H1 (cell line): ENCODE data around the gene SLC8A3. TPM values are rescaled to one million over a fixed set of nuclear protein-coding genes. Genes with fewer than 3 reads are reported as not detected.

ENCODE experiments used
- CTCF ChIA-PET: fragments of 300-600 bp; sonication (Branson Sonifier 250); formaldehyde crosslinking; loops from one replicate; lab custom pipeline; 2021; ENCODE audit not compliant: partially characterized antibody; lab: Charles Lee
- POLR2A ChIA-PET: fragments of 300-600 bp; sonication (Branson Sonifier 250); formaldehyde crosslinking; loops from one replicate; lab custom pipeline; 2021; ENCODE audit warnings: inconsistent platforms; ENCODE audit not compliant: partially characterized antibody; lab: Charles Lee
- DNase-seq, 2 experiments: peaks; one replicate each; pipeline versions ENCODE4 v3.0.0 to v3.0.0-alpha.2; 2010 to 2022; ENCODE audit warnings: low spot score in 2 of 2, low read depth in 1 of 2, mixed read lengths in 1 of 2
- FAIRE-seq: peaks from 2 replicates; lab custom pipeline; 2011; peaks lifted over from hg19 to GRCh38; lab: Jason Lieb, UNC
- H2AFZ ChIP-seq: 2 replicates; pipeline ENCODE4 v1.8.1; 2012; ENCODE audit warnings: low read length, inconsistent platforms
- H2AK5ac ChIP-seq: 2 replicates; pipeline ENCODE4 v1.6.1; 2013; ENCODE audit warnings: low read depth, low read length
- H2BK120ac ChIP-seq: replicated peaks from 2 replicates; pipeline ENCODE3; 2013; ENCODE audit warnings: low read depth, low read length, inconsistent platforms
- H2BK12ac ChIP-seq: 2 replicates; pipeline ENCODE4 v1.6.1; 2013; ENCODE audit warnings: low read depth, low read length
- H2BK15ac ChIP-seq: 2 replicates; pipeline ENCODE4 v1.6.1; 2013; ENCODE audit warnings: low read length
- H2BK20ac ChIP-seq: 2 replicates; pipeline ENCODE4 v1.6.1; 2013; ENCODE audit warnings: low read length
- H2BK5ac ChIP-seq: 2 replicates; pipeline ENCODE4 v1.6.1; 2013; ENCODE audit warnings: low read depth, low read length
- H3K14ac ChIP-seq: 2 replicates; pipeline ENCODE4 v1.6.1; 2013; ENCODE audit warnings: inconsistent platforms; ENCODE audit not compliant: insufficient read length
- H3K18ac ChIP-seq: 2 replicates; pipeline ENCODE4 v1.6.1; 2013; ENCODE audit warnings: low read length; ENCODE audit errors: extremely low read depth
- H3K23ac ChIP-seq: 2 replicates; pipeline ENCODE4 v1.6.1; 2013; ENCODE audit warnings: inconsistent platforms; ENCODE audit not compliant: insufficient read length
- H3K23me2 ChIP-seq: 2 replicates; pipeline ENCODE4 v1.6.1; 2013; ENCODE audit warnings: low read depth, low read length
- H3K27ac ChIP-seq: 2 replicates; pipeline ENCODE4 v1.6.1; 2011; ENCODE audit warnings: low read depth, low read length, inconsistent platforms
- H3K27me3 ChIP-seq, 4 experiments: replicated peaks in 1 of 4; 1 replicate in 1 of 4; 2 replicates in 3 of 4; pipeline versions ENCODE4 v1.6.1 to v1.8.1; 2011 to 2013; ENCODE audit warnings: low read length in 3 of 4, mild to moderate bottlenecking in 3 of 4, inconsistent platforms in 2 of 4, mixed read lengths in 2 of 4, moderate library complexity in 1 of 4; ENCODE audit not compliant: control insufficient read depth in 3 of 4, insufficient read depth in 3 of 4; ENCODE audit errors: extremely low read depth in 1 of 4
- H3K36me3 ChIP-seq, 4 experiments: 2 replicates each; pipeline versions ENCODE4 v1.6.1 to v1.8.1; 2011 to 2013; ENCODE audit warnings: mild to moderate bottlenecking in 4 of 4, low read length in 3 of 4, moderate library complexity in 2 of 4, control low read depth in 1 of 4, inconsistent platforms in 1 of 4; ENCODE audit not compliant: insufficient read depth in 4 of 4, control insufficient read depth in 2 of 4
- H3K4ac ChIP-seq: replicated peaks from 2 replicates; pipeline ENCODE3; 2013; ENCODE audit warnings: low read length, low read depth, mixed read lengths, inconsistent platforms; ENCODE audit not compliant: insufficient read length
- H3K4me1 ChIP-seq, 4 experiments: replicated peaks in 1 of 4; 1 replicate in 1 of 4; 2 replicates in 3 of 4; pipeline versions ENCODE4 v1.6.1 to v1.8.1; 2011 to 2013; ENCODE audit warnings: low read length in 3 of 4, inconsistent platforms in 2 of 4, mixed read lengths in 1 of 4; ENCODE audit not compliant: insufficient read depth in 4 of 4, control insufficient read depth in 3 of 4
- H3K4me2 ChIP-seq, 2 experiments: 2 replicates each; pipeline versions ENCODE4 v1.6.1 to v1.8.1; 2011 to 2013; ENCODE audit warnings: low read depth in 2 of 2, low read length in 2 of 2, control low read depth in 1 of 2, inconsistent platforms in 1 of 2, mild to moderate bottlenecking in 1 of 2; ENCODE audit not compliant: insufficient read depth in 1 of 2
- H3K4me3 ChIP-seq, 4 experiments: fragments of 200-600, 300-600 bp in 1 of 4; sonication (generic), shearing (Covaris generic), sonication (Bioruptor Twin) in 1 of 4; 2 replicates each; pipeline versions ENCODE4 v1.5.1 to v1.8.1; 2011 to 2016; ENCODE audit warnings: low read length in 4 of 4, low read depth in 3 of 4, control low read depth in 2 of 4, inconsistent platforms in 2 of 4, mild to moderate bottlenecking in 2 of 4, mixed read lengths in 1 of 4, moderate library complexity in 1 of 4; ENCODE audit not compliant: insufficient read depth in 2 of 4; ENCODE audit errors: extremely low read depth in 1 of 4
- H3K56ac ChIP-seq: replicated peaks from 2 replicates; pipeline ENCODE3; 2013; ENCODE audit warnings: low read depth, mild to moderate bottlenecking, mixed read lengths, low read length, inconsistent platforms; ENCODE audit not compliant: insufficient read length
- H3K79me1 ChIP-seq: 2 replicates; pipeline ENCODE4 v1.6.1; 2013; ENCODE audit warnings: low read depth, low read length, control low read depth
- H3K79me2 ChIP-seq, 2 experiments: 2 replicates each; pipeline versions ENCODE4 v1.6.1 to v1.8.1; 2012 to 2013; ENCODE audit warnings: low read length in 2 of 2, mild to moderate bottlenecking in 2 of 2, inconsistent platforms in 1 of 2; ENCODE audit not compliant: insufficient read depth in 2 of 2, control insufficient read depth in 1 of 2
- H3K9ac ChIP-seq, 4 experiments: replicated peaks in 1 of 4; 1 replicate in 1 of 4; 2 replicates in 3 of 4; pipeline versions ENCODE4 v1.6.1 to v1.8.1; 2011 to 2013; ENCODE audit warnings: low read depth in 3 of 4, low read length in 3 of 4, control low read depth in 2 of 4, mild to moderate bottlenecking in 2 of 4, moderate library complexity in 2 of 4, inconsistent platforms in 1 of 4; ENCODE audit errors: extremely low read depth in 1 of 4
- H3K9me3 ChIP-seq, 2 experiments: 2 replicates each; pipeline versions ENCODE4 v1.6.1 to v1.8.1; 2012 to 2013; ENCODE audit warnings: mild to moderate bottlenecking in 2 of 2, moderate library complexity in 2 of 2, control low read depth in 1 of 2, inconsistent platforms in 1 of 2, low read depth in 1 of 2, low read length in 1 of 2, mixed read lengths in 1 of 2; ENCODE audit not compliant: insufficient read depth in 2 of 2
- H4K20me1 ChIP-seq, 2 experiments: replicated peaks in 1 of 2; 2 replicates each; pipeline versions ENCODE3 to v1.8.1; 2011 to 2013; ENCODE audit warnings: inconsistent platforms in 2 of 2, low read length in 2 of 2, mild to moderate bottlenecking in 1 of 2; ENCODE audit not compliant: insufficient read depth in 2 of 2, control insufficient read depth in 1 of 2
- H4K5ac ChIP-seq: 2 replicates; pipeline ENCODE4 v1.6.1; 2013; ENCODE audit warnings: low read length, low read depth, mixed read lengths, inconsistent platforms; ENCODE audit not compliant: insufficient read length
- H4K8ac ChIP-seq: 2 replicates; pipeline ENCODE4 v1.8.0; 2013; ENCODE audit warnings: mild to moderate bottlenecking, moderate library complexity, low read length, inconsistent platforms; ENCODE audit not compliant: insufficient read depth; ENCODE audit errors: extremely low read depth
- H4K91ac ChIP-seq: replicated peaks from 2 replicates; pipeline ENCODE3; 2013; ENCODE audit warnings: low read length, mixed read lengths, inconsistent platforms; ENCODE audit not compliant: insufficient read length
- ASH2L ChIP-seq: fragments of 200-600, 300-600 bp; sonication (generic); IDR thresholded peaks from one replicate; pipeline ENCODE4 v1.7.1; 2017; ENCODE audit warnings: low read length
- BCL11A ChIP-seq, 2 experiments: IDR thresholded peaks; one replicate each; pipeline ENCODE4 v1.6.1; 2011; ENCODE audit warnings: low read depth in 2 of 2, low read length in 2 of 2, mild to moderate bottlenecking in 2 of 2
- BRCA1 ChIP-seq: IDR thresholded peaks from 2 replicates; pipeline ENCODE4 v1.6.1; 2012; ENCODE audit warnings: low read depth, low read length, improper control_type of control experiment
- FOSL1 ChIP-seq: IDR thresholded peaks from 2 replicates; pipeline ENCODE4 v1.6.1; 2011; ENCODE audit warnings: mild to moderate bottlenecking, low read depth, low read length, moderate library complexity; ENCODE audit not compliant: insufficient read depth
- NANOG ChIP-seq: IDR thresholded peaks from 2 replicates; pipeline ENCODE4 v1.6.1; 2011; ENCODE audit warnings: low read length, low read depth, mild to moderate bottlenecking, inconsistent platforms; ENCODE audit not compliant: insufficient read depth, poor library complexity, severe bottlenecking
- RBBP5 ChIP-seq: IDR thresholded peaks from 2 replicates; pipeline ENCODE4 v1.7.1; 2012; ENCODE audit warnings: low read depth, mild to moderate bottlenecking, inconsistent platforms, low read length, moderate library complexity, borderline replicate concordance
- RXRA ChIP-seq: IDR thresholded peaks from 2 replicates; pipeline ENCODE4 v1.6.1; 2011; ENCODE audit warnings: low read depth, mild to moderate bottlenecking, low read length, moderate library complexity; ENCODE audit not compliant: insufficient read depth
- SP1 ChIP-seq: IDR thresholded peaks from 2 replicates; pipeline ENCODE4 v1.6.1; 2011; ENCODE audit warnings: low read depth, low read length
- SP2 ChIP-seq: IDR thresholded peaks from 2 replicates; pipeline ENCODE4 v1.6.1; 2012; ENCODE audit warnings: mild to moderate bottlenecking, low read length, inconsistent platforms
- TEAD4 ChIP-seq: IDR thresholded peaks from 2 replicates; pipeline ENCODE4 v1.6.1; 2012; ENCODE audit warnings: low read depth, low read length, inconsistent platforms, mixed read lengths
- USF2 ChIP-seq: IDR thresholded peaks from 2 replicates; pipeline ENCODE4 v1.6.1; 2011; ENCODE audit warnings: low read length, improper control_type of control experiment
- YY1 ChIP-seq: IDR thresholded peaks from 2 replicates; pipeline ENCODE4 v1.6.1; 2011; ENCODE audit warnings: low read depth, mild to moderate bottlenecking, low read length
- WGBS, 2 experiments: shearing (Covaris generic) in 1 of 2; methylation state at CpG; one replicate each; pipeline versions ENCODE4 v1.1.6 to v1.1.7; 2013 to 2015; ENCODE audit warnings: low lambda C conversion rate in 2 of 2, mixed read lengths in 2 of 2, inconsistent platforms in 1 of 2, low coverage in 1 of 2, missing lambda C conversion rate in 1 of 2; ENCODE audit not compliant: insufficient replicate concordance in 2 of 2, insufficient coverage in 1 of 2, insufficient read length in 1 of 2; ENCODE audit errors: extremely low coverage in 1 of 2, missing lambda C conversion rate in 1 of 2; 5-methylcytosine and 5-hydroxymethylcytosine counted together
- polyA plus RNA-seq, 7 experiments: library from polyadenylated mRNA; depleted of rRNA in 3 of 7; stranded (reverse) in 5 of 7; unstranded in 2 of 7; fragments of >200 nt in 5 of 7; fragments of 200-250 nt in 2 of 7; gene quantifications; 1 replicate in 5 of 7; 2 replicates in 1 of 7; 4 replicates in 1 of 7; pipeline versions ENCODE4 v1.2.1 to v1.2.3, GENCODE V29; 2011 to 2013; ENCODE audit warnings: missing spikeins in 2 of 7, mixed read lengths in 2 of 7
- total RNA-seq: library from RNA; stranded (reverse); fragmentation: NEBNext Ultra II Directional; extraction: Animal tissue kit (Norgen Biotek cat#: 25700); gene quantifications from 2 replicates; pipeline ENCODE4 v1.2.1, GENCODE V29; 2021
- TF ChIP-seq, protein P1 (sequence below): IDR thresholded peaks from 2 replicates; pipeline ENCODE4 v1.6.1; 2012; ENCODE audit warnings: inconsistent platforms

The SLC8A3 gene
- total and polyA plus RNA-seq, 2 of the 8 experiments (the other 6 are each of a cell fraction or from before 2014, with no cell fraction given), result 0.38 to 1.1 TPM

DNA sequence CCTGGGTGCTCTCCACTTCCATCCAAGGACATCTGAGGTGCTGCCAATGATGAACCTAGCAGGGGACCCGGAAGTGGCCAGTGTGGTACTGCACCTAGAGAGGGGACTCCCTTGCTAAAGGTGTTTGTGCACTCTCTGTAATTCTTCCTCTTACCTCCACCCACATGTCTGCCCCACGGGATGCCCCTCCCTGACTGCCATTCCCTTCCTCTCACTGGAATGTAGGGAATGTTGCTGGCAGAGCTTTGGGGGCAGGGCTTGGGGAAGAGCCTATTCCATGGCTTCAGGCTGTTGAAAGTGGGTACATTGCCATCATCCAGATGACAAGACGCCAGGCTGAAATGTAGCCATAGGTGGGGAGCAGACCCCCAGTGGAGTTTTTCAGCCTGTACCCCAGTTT is 156.3 kb downstream of the SLC8A3 start:
- no peaks in the 10 kb centered on the region for H3K36me3 ChIP-seq
- no peaks in the 10 kb centered on the region for H3K23me2 ChIP-seq
- H3K79me1 ChIP-seq, result no peaks in the 10 kb centered on the region
- DNase-seq (peak in 1 of 2 experiments; percentile 27), FAIRE-seq (peak; percentile 80)
- no peak overlapping the region for H2BK15ac ChIP-seq
- no peaks in the 10 kb centered on the region; a peak in 1 of 7 replicates for H3K27me3 ChIP-seq
- H4K5ac ChIP-seq, result no peak overlapping the region
- no peak overlapping the region for H3K23ac ChIP-seq
- H3K4me2 ChIP-seq, result peak overlapping the region in 1 of 2 experiments; percentile 12; a peak in 1 of 4 replicates
- H3K18ac ChIP-seq, result no peak overlapping the region; the same call in 1 of the 2 replicates
- H2AK5ac ChIP-seq, result no peak overlapping the region
- no peak overlapping the region for H3K4ac ChIP-seq
- no peaks in the 10 kb centered on the region for H3K9me3 ChIP-seq
- H2BK120ac ChIP-seq, result no peak overlapping the region
- H3K4me3 ChIP-seq, result no peak overlapping the region
- H4K91ac ChIP-seq, result no peak overlapping the region
- peaks cover 2 to 11% (median 7%) of the 10 kb centered on the region in 4 experiments for H3K4me1 ChIP-seq
- no peak overlapping the region for H2AFZ ChIP-seq
- 64% methylated on average over 3 of the region's 3 CpGs; no CpG with 5 or more reads in 1 of the 2 experiments for WGBS, 2 experiments
- no peaks in the 10 kb centered on the region for H3K79me2 ChIP-seq
- ChIA-PET CTCF (interaction anchor here (0.5 to 3.7 kb wide), 10 partner anchors 16 to 336 kb away, joined by 3 to 27 read pairs (median 4); no protein-coding TSS in a partner anchor), POLR2A (no interaction called here)
- no peak overlapping the region for H3K56ac ChIP-seq
- no peak overlapping the region for H3K27ac ChIP-seq
- H2BK20ac ChIP-seq, result no peak overlapping the region; the same call in 1 of the 2 replicates
- H2BK12ac ChIP-seq, result peak overlapping the region; percentile 96
- no peak overlapping the region for H3K9ac ChIP-seq
- H4K8ac ChIP-seq, result no peak overlapping the region
- no peaks in the 10 kb centered on the region for H4K20me1 ChIP-seq
- no peak overlapping the region for H2BK5ac ChIP-seq
- H3K14ac ChIP-seq, result no peak overlapping the region
- TF ChIP-seq NANOG (no peak), FOSL1 (no peak), USF2 (no peak), YY1 (peak; percentile 76; the same call in 1 of the 2 replicates), BCL11A (IDR thresholded peaks at IDR 0.05; ENCODE audit: low read depth in 2 of 2, low read length in 2 of 2) (no peak), TEAD4 (peak; percentile 99), BRCA1 (no peak), RBBP5 (0 out of 2 replicates have a peak, but pooled peaks have one; percentile 44), ASH2L (no peak), SP1 (peak; percentile 52; the same call in 1 of the 2 replicates), SP2 (no peak), RXRA (no peak)
- TF ChIP-seq, protein P1, sequence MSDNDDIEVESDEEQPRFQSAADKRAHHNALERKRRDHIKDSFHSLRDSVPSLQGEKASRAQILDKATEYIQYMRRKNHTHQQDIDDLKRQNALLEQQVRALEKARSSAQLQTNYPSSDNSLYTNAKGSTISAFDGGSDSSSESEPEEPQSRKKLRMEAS, result peak; percentile 42; the same call in 1 of the 2 replicates
